Breast epithelium (tissue), 3 donors: ENCODE results near the gene CHN1.

Experiments
- CTCF ChIP-seq, 3 donors: fragments of 450-650 bp; IDR thresholded peaks; one replicate each; pipeline ENCODE4 v1.5.1; 2016 to 2017; ENCODE audit warnings: antibody characterized with exemption in 3 of 3, mild to moderate bottlenecking in 3 of 3, moderate library complexity in 3 of 3
- POLR2A ChIP-seq: fragments of 450-650 bp; IDR thresholded peaks from one replicate; pipeline ENCODE4 v1.6.1; 2016; ENCODE audit warnings: antibody characterized with exemption, mild to moderate bottlenecking, moderate library complexity

- TF ChIP-seq POLR2A, result no peak
- TF ChIP-seq CTCF (IDR thresholded peaks at IDR 0.05), result no peak
Measured at GRCh38 chr2:175039031-175039430, 33.9 kb upstream of the CHN1 start.
